HG03378 (cell line): ENCODE measurements around the gene MAP2.

Experiments
- ATAC-seq: cut with Tn5 transposase; IDR thresholded peaks from one replicate; pipeline ENCODE4 v1.9.1; 2021; ENCODE audit warnings: mild to moderate bottlenecking, moderate library complexity; ENCODE audit not compliant: unreplicated experiment

The MAP2 gene

GRCh38 chr2:209422191-209422754 lies 1.6 kb upstream of the MAP2 start:
- no peak for ATAC-seq

- ATAC-seq = peak; percentile 6
Observed at GRCh38 chr2:209424199-209424701, 403 bp downstream of the MAP2 start.

- no peak for ATAC-seq
Observed at GRCh38 chr2:209424781-209425470, 1.1 kb downstream of the MAP2 start.

DNA sequence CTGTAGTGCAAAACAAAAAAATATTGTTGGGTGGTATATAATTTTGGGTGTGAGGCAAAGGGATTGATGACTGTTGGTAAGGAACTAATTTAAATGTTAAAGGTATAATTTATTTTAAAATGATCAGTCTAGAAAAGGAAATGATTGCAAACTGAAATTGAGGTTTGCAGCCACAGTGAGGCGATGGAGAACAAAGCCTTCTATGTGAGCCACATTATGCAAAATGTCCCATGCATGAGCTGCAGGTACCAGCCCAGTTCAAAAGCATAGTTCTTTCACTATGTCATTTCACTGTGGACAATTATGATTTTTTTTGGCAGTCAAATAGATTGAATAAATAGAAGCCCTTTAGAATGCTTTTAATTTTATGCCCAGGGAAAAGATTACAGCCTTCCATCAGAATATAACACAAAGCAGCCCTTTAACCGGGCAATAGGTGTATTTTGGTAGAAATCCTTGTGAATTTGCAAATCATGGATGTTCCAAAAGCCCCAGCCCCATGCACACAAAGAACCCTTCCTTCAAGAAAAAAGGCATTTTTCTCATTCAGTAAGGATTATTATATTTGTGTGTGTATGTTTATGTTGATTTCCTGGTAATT lies 1.7 kb downstream of the MAP2 start:
- ATAC-seq = peak; percentile 55

- ATAC-seq = no peak
Observed at GRCh38 chr2:209426432-209426831, 2.6 kb downstream of the MAP2 start.

DNA sequence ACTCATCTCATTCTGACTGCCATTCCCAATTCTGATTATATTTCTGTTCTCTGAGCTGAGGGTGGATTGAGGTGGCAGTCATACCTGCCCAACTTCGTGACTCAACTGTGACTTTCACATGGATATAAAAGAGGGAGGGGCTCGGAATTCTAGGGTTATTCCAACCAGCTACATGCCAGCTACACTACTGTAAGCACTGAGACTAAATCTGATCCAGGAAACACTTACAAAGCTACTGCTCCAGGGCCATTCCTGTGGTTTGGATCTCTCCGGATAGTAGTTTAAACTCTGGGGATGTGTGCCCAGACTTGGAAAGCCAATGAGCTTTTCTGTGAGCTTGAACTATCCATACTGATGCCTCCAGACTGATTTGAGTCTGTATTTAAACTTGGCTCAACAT lies 7.9 kb downstream of the MAP2 start:
- ATAC-seq = no peak

DNA sequence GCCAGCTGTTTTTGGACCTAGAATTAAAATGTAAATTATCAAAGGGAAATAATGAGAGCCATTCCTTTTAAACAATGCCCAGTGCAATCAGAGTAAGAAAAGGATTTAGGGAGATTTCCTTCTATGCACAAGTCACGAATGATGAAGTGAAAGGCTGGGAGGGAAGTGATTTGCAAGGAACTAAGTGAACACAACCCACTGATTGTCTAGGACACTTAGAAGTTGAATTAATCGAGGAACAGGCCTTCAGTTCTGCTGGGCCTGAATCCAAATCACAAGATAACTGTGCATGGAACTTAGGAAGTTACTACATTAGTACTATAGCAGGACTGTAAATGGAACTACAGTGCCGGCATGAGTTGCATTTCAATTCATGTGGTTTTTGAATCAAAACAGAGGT lies 17.7 kb downstream of the MAP2 start:
- ATAC-seq = no peak

- no peak for ATAC-seq
Observed at GRCh38 chr2:209442939-209443338, 19.1 kb downstream of the MAP2 start.

- no peak for ATAC-seq
Observed at GRCh38 chr2:209445485-209445884, 21.6 kb downstream of the MAP2 start.

- ATAC-seq = no peak
Observed at GRCh38 chr2:209451209-209451834, 27.5 kb downstream of the MAP2 start.

DNA sequence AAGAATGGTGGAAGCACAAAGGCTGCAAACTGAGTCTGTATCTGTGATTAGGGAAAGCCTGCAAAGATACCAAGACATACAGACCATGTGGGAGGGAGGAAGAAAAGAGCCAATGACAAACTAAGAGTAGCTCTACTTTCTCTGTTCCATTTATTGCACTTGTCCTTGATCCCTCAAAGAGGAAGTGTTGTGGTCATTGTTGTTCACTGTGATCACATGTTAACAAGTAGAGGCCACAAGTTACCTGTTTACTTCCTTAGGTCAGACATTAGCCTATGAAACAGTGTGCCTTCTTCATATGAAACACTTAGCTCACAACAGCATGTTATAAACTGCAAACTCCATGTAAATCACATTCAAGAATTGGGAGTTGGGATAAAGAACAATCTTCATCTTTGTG lies 32.6 kb downstream of the MAP2 start:
- peak; percentile 67 for ATAC-seq

- no peak for ATAC-seq
Observed at GRCh38 chr2:209458008-209458979, 34.4 kb downstream of the MAP2 start.

- ATAC-seq = no peak
Observed at GRCh38 chr2:209459359-209459758, 35.5 kb downstream of the MAP2 start.

GRCh38 chr2:209460151-209460761 lies 36.4 kb downstream of the MAP2 start:
- no peak for ATAC-seq

- no peak for ATAC-seq
Observed at GRCh38 chr2:209463226-209463625, 39.4 kb downstream of the MAP2 start.

- ATAC-seq = no peak
Observed at GRCh38 chr2:209463835-209464234, 40.0 kb downstream of the MAP2 start.

DNA sequence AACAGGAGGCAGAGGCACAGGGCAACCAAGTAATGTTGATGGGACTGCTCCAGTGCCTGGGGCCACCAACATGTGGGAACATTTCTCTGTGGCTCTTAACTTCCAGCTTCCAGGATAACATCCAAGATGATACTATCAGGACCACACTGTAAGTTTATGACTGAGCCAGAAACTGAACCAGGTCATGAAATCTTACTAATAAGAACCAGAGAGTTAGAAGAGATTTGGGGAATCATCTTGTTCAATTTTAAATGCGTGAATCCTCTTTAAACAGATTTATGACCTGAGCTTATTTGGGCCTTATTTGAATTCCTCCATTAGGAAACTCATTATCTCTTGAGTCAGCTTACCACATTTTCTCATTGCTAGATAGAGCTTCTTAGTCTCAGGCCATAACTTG lies 45.0 kb downstream of the MAP2 start:
- no peak for ATAC-seq

DNA sequence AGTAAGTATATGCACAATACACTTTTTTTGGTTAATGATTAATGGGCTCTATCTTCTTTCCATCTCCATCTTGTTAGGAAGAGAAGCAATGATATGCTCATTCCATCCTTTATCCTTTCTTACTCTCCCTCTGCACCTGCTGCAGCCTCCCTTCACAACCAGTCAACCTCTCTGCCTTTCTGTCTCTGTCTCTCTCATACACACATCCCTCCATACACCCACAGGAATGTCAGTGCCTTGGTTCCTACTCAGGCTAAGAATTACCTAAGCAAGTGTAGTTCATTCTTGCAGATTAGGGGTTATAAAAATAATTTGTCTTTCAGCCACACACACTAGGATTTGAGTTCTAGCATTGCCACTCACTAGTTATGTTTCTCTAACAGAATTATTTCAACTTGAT lies 45.6 kb downstream of the MAP2 start:
- ATAC-seq = no peak

- no peak for ATAC-seq
Observed at GRCh38 chr2:209470466-209470865, 46.6 kb downstream of the MAP2 start.

DNA sequence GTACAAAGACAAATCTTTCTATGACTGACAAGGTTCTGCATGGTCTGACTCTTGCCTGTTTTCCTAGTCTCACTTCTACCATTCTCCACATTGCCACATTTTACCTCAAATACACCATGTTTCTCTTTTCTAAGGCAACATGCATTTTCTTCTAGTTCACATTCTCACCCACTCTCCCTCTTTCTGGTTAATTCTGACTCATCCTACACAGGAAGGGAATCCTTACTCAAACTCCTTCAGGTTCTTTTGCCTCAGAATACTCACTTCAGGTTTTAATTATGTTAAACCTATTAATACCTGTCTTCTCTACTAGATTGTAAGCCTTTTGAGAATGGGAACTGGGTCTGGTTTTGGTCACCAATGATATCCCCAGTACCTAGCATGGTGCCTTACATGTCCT lies 47.2 kb downstream of the MAP2 start:
- no peak for ATAC-seq
